HL-60 (cell line): Measurements from ENCODE around the gene POLR2F.

Experiments
- GABPA ChIP-seq: IDR thresholded peaks from 2 replicates; pipeline ENCODE4 v1.6.1; 2012; ENCODE audit warnings: low read depth
- POLR2AphosphoS5 ChIP-seq: IDR thresholded peaks from 2 replicates; pipeline ENCODE4 v1.6.1; 2012; ENCODE audit warnings: low read depth
- TF ChIP-seq, protein P1 (sequence below): IDR thresholded peaks from one replicate; pipeline ENCODE4 v1.5.1; 2011; ENCODE audit warnings: low read length, control low read depth, inconsistent platforms; ENCODE audit not compliant: insufficient read depth
- TF ChIP-seq, protein P2 (sequence below): IDR thresholded peaks from 2 replicates; pipeline ENCODE4 v1.6.1; 2012; ENCODE audit warnings: low read depth; ENCODE audit not compliant: insufficient replicate concordance

DNA sequence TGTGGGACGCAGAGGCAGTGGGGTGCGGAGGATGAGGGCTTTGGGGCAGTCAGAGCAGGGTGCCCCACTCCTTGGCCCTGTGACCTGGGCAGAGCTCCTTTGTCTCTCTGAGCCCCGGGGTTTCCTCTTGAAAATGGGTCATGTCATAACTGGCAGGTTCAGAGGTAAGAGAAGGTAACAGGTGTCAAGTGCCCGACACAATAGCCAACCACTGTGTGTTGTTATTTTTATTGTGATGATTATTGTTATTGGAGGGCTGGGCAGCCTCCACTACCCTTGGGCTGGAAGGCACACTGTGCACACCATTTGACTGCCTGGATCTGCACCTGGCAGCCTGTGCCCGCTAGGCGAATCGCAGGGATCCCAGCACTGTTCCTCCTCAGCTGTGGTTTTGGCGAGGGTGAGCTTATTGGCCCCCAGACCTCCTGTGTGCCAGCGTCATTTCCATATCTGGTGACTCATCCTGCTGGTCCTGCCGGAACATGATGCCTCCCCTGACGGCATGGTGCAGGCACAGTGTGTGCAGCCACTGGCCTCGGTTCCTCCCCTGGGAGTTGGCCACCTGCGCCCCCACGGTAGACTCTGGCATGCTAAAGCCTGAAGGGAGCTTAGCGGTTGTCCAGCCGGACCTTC is 46.3 kb downstream of the POLR2F start:
- TF ChIP-seq, protein P1, sequence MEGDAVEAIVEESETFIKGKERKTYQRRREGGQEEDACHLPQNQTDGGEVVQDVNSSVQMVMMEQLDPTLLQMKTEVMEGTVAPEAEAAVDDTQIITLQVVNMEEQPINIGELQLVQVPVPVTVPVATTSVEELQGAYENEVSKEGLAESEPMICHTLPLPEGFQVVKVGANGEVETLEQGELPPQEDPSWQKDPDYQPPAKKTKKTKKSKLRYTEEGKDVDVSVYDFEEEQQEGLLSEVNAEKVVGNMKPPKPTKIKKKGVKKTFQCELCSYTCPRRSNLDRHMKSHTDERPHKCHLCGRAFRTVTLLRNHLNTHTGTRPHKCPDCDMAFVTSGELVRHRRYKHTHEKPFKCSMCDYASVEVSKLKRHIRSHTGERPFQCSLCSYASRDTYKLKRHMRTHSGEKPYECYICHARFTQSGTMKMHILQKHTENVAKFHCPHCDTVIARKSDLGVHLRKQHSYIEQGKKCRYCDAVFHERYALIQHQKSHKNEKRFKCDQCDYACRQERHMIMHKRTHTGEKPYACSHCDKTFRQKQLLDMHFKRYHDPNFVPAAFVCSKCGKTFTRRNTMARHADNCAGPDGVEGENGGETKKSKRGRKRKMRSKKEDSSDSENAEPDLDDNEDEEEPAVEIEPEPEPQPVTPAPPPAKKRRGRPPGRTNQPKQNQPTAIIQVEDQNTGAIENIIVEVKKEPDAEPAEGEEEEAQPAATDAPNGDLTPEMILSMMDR: no peak
- TF ChIP-seq, protein P2, sequence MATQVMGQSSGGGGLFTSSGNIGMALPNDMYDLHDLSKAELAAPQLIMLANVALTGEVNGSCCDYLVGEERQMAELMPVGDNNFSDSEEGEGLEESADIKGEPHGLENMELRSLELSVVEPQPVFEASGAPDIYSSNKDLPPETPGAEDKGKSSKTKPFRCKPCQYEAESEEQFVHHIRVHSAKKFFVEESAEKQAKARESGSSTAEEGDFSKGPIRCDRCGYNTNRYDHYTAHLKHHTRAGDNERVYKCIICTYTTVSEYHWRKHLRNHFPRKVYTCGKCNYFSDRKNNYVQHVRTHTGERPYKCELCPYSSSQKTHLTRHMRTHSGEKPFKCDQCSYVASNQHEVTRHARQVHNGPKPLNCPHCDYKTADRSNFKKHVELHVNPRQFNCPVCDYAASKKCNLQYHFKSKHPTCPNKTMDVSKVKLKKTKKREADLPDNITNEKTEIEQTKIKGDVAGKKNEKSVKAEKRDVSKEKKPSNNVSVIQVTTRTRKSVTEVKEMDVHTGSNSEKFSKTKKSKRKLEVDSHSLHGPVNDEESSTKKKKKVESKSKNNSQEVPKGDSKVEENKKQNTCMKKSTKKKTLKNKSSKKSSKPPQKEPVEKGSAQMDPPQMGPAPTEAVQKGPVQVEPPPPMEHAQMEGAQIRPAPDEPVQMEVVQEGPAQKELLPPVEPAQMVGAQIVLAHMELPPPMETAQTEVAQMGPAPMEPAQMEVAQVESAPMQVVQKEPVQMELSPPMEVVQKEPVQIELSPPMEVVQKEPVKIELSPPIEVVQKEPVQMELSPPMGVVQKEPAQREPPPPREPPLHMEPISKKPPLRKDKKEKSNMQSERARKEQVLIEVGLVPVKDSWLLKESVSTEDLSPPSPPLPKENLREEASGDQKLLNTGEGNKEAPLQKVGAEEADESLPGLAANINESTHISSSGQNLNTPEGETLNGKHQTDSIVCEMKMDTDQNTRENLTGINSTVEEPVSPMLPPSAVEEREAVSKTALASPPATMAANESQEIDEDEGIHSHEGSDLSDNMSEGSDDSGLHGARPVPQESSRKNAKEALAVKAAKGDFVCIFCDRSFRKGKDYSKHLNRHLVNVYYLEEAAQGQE: no peak
- TF ChIP-seq POLR2AphosphoS5 (no peak), GABPA (no peak)
